GM21423 (cell line): ENCODE data around the gene FANCB.

Experiments
- ATAC-seq: cut with Tn5 transposase; IDR thresholded peaks from one replicate; pipeline ENCODE4 v1.9.1; 2021; ENCODE audit warnings: mild to moderate bottlenecking, moderate library complexity; ENCODE audit not compliant: unreplicated experiment

Gene FANCB

DNA sequence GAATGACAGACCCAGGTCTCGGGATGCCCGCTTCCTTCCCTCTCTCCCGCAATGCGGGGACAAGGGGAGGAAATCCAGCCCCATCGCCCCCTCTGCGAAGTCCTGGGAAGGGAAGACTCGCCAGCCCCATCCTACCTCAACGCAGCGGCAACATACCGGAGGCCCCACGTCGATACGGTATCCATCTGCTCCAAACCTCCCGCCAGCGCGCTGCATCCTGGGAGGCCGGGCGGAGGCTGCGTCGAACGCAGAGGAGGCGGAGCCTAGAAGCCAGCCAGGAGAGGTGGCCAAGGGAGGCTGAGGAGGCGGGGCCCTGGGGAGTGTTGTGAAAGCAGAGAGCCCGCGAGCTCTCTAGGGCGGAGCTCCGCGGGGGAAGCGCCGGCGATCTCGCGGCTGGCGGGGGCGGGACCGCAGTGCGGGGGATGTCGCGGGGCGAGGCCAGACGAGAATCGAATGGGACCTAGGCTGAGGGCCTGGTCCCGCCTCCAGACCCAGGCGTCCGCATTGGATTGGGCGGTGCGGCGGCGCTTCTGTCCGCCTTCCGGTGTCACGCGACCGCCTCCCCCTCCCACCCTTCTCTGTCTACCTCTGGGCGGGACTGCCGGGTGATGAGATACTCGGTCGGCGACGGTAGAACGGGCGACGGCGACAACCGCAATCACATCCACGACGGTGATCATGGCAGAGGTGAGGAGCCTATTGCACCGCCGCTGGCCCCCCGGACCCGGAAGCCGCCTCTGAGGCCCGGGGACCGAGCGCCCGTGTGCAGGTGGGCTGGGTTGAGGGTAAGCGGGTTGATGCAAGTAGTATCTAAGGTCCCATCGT is at the start of gene FANCB, which contains the start of gene MOSPD2:
TSS of gene FANCB (minus strand) at position 219 of the 825 bp plus-strand sequence. CDS start 7,559 bp downstream, outside the sequence.
TSS of gene MOSPD2 (plus strand) at position 571 of the 825 bp plus-strand sequence. CDS start at position 679, 108 bp downstream.
- peak; percentile 95 for ATAC-seq

DNA sequence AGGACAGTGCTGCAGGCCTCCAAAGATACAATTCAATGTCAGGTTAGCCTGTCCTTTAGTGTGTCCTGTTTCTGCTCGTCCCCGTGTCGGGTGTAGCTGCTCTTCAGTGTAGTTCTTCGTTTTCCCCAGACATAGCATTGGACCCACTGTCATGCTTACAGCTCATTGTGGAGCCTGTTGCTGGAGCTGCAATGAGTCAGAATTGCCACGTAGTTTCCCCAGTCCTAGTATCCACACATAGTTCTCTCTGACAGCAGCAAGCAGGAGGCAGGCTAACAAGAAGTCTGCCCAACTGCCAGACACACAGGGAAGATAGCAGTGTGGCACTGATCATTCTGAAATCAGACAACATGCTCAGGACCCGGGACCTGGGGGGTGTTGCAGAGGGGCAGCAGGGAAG is 49.6 kb upstream of the FANCB start:
- ATAC-seq = no peak

DNA sequence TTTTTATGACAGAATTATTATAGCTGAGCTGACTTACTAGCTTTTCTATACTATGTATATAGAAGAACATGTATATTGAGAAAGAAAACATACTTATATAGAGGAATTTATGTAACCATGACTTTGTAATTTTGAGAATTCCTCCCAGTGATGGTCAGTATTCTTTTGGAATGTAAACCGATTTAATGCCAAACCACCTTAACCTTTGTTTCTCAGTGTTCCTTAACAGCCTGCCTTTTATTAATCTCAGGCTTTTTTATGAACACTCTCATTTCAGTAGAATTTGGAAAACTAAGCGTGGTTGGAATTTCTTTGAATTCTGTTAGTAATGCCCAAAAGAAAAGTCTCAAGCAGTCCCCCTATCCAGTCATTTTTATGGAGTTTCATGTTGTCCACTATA is 47.3 kb upstream of the FANCB start:
- ATAC-seq = no peak

DNA sequence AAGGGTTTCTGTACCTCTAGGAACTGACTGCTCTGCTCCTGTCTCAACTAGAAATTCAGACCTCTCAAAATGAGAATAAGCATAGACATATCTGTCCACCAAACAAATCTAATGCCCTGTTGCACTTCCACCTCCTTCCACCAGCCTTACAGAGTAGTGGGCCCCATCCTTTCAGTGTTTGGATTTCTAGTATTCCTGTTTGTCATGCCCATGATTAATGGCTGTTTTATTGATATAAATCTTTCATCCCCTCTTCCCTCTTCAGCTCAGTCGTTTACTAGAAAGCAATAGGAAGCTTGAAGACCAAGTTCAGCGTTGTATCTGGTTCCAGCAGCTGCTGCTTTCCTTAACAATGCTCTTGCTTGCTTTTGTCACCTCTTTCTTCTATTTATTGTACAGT is 46.5 kb upstream of the FANCB start:
- no peak for ATAC-seq

DNA sequence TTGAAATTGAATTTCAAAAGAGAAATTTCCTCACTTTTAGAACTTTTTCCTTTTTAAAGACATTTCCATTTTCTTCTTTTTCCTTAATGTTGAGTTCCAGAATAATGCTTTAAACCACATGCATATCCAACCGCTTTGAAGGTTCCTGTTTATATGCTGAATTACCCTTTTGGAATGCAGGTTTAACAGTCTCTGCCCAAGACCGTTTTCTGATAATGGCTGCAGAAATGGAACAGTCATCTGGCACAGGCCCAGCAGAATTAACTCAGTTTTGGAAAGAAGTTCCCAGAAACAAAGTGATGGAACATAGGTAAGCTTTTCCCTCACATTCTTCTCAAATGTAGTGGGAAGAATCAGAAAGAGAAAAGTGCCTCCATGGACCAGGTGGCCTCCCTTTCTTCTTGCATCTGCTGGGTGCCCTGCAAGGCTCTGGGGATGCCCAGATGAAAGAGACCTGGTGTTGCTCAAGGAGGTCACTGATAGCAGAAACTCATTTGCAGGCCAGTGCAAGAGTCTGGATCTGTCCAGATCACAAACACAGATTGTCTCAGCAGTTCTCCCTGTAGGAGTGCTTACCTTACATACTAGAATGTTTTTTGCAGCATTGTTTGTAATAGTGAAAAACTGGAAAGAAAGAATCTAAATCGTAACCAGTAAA is 43.3 kb upstream of the FANCB start:
- no peak for ATAC-seq

DNA sequence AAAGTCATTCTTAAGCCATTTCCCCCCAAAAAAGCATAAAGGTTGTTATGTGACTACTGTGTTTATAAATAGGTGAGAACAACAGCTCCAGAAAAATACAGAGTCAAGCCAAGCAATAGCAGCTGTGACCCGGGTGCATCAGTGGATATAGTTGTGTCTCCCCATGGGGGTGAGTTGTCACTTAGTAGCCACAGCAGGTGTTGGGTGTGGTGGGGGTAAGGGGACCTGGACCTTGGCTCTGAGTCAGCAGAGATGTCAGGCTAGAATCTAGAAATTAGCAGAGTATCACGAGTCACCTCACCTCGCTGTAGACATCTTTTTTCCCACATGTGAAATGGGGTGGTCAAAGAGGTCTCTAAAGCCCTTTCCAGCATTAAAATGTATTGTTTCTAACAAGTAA is 42.7 kb upstream of the FANCB start:
- ATAC-seq = no peak

DNA sequence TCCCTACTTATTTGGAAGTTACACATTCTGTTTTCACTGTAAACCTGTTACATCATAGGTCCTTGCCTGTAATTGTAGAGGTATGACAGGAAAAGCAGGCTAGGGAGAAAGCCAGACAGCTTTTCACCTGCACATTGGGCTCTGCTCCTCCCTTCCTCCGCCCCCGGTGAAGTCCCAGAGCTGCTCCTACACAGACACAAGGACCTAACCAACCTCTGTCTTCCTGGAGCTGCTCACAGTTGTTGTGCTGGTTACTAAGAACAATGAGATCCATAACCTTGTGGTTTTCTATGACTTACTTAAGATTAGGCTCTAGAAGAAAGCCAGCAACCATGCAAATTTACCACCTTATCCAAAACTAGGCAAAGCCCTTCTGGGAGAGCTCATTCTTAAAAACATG is 40.4 kb upstream of the FANCB start:
- ATAC-seq = no peak

DNA sequence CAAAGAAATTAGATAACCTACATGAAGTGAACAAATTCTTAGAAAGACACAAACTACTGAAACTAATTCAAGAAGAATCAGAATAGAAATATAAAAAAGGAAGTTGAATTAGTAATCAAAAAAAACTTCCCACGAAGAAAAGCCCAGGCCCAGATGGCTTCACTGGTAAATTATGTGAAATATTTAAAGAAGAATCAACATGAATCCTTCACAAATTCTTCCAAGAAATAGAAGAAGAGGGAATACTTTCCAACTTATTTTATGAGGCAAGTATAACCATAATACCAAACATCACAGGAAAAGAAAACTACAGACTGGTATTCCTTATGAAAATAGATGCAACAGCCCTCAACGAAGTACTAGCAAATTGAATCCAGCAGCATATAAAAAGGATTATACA is 31.0 kb upstream of the FANCB start:
- ATAC-seq = no peak

DNA sequence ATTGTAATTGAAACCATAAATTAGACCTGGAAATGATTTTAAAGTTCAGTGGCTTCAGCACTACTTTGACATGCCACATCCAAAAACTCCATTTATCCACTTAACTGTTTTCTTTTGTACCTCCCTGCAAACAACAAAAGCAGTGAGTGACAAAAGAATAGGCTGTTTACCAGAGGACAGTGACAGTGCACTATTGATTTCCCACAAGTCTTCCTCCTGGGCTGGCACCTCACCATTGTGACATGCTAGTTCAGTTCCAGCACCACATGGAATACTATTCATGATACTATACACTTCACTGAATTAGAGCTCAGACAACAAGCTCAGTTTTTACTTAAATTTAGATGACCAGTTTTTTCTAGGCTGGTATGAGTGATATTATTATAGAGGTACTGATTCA is 29.7 kb upstream of the FANCB start:
- ATAC-seq = no peak

DNA sequence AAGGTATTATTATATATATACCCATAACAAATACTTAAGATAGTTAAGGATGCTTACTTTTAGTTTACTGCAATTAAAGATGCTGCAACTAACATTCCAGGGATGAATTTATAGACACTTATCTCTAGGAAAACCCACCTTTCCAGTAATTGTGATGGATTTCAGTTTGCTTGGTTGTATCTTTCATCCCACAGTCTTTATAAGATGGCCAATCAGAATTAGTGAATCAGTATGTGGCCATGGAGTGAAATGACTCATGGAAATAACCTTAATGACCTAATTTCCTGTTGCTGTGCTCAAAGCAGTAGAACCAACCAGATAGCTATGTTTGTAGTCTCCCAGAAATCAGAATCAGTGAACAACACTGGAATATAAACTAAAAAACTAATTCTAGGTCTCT is 26.7 kb upstream of the FANCB start:
- ATAC-seq = no peak

DNA sequence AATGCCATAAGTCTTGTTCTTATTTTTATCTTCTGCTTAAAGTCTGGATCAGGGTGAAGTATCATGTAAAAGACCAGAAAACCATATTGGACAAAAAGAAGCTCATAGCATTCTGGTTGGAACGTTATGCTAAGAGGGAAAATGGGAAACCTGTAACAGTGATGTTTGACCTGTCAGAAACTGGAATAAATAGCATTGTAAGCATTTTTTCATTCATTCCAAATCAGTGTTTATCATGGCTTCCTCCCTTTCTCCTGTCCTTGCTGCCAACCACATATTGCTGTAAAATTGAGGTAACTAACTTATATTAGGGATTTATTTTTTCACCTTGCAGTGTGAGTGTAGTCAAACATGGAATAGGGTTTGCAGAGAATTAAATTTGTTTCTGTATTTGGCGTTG is 24.2 kb upstream of the FANCB start:
- ATAC-seq = no peak

DNA sequence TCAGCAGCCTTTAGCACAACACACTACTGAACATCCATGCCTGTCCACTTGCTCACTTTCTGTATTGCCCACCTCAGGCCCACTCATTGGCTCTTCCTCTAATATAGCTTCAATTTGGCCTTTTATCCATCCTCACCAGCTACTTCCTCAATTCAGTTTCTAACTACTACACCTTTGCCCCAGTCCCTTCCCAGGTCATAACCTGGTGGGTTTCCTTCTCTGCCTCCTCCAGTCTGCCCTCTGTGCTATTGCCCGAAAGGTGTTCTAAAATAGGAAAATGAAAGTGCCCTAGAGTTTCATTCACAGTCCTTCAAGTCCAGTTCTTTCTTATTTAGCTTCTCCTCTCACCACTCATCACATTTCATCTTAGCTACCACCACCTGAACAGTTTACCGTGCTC is 23.4 kb upstream of the FANCB start:
- ATAC-seq = peak; percentile 53

DNA sequence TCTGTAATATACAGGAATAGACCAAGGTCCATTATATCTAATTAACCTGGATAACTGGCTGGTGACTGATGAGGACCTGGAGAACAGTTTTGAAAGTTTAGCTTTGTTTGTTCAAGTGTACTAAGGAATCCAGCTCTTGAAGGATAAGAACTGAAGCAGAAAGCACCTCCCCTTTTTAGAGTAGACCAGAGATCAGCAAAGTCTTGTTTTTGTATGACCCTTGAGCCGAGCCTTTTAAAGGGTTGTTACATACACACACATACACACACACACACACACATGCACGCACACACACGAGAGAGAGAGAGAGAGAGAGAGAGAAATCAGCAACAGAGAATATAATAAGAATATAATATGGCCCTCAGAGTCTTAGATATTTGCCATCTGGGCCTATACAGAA is 13.4 kb upstream of the FANCB start:
- ATAC-seq = no peak

DNA sequence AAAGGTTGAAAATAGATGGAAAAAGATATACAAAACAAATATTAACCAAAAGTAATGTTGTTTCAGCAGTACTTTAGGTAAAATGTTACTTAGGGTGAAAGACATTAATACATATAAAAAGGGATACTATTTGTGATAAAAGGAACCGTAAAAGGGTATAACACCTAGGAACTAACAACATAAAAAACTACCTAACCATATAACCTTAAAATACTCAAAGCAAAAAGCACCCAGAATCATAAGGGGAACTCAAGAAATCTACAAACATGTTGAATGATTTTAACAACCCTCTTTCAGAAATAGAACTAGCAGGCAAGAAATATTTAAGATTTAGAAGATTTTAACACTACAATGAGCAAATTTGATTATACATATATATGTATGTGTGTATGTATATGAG is 11.8 kb upstream of the FANCB start:
- ATAC-seq = no peak

DNA sequence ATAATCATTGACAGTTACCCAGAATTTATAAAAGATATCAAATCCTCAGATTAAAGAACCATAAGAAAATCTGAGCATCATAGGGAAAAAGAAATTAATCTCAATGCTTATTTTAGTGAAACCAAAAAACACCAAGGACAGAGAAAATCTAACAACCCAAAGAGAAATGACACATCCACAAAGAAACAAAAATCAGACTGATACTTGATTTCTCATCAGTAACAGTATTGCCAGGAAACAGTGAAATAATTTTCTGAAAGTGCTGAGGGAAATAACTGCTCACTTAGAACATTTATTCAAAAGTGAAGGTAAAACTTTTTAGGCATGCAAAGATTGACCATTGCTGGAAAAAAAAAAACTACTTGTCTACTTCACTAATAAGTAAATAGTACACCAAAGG is 11.0 kb upstream of the FANCB start:
- no peak for ATAC-seq

DNA sequence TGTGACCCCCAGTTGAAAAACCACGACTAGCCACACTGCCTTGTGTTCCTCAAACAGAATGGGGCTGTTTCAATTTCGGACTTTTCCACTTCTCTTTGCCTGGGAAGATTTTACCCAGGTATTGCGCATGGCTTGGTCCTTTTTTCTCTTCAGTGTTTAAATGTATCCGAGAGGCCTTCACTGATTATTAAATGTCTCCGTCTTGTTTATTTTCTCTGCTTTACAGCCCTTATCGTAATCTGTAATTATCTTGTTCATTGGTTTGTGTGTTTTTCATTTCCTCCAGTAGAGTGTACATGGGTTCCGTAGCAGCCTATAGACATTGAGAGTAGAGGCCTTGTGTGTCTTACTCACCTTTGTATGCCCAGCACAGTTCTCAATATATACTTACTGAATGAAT is 2.8 kb upstream of the FANCB start:
- no peak for ATAC-seq

DNA sequence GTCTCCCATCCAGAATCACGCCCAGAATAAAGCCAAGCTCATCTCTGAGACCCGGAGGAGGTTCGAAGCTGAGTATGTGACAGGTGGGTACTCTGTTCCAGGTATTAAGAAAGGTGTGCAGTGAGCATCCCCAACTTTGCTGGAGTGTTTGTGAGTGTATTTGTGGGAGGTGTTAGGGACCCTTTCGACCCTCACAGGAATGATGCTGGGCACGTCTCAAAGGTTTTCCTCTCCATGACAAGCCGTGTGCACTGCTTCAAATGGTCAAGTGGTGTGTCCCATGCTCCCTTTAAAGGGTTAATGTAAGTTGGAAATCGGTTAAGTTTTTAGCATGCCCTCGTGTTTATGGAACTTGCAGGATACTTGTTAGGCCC is 794 bp upstream of the FANCB start:
- ATAC-seq = no peak

DNA sequence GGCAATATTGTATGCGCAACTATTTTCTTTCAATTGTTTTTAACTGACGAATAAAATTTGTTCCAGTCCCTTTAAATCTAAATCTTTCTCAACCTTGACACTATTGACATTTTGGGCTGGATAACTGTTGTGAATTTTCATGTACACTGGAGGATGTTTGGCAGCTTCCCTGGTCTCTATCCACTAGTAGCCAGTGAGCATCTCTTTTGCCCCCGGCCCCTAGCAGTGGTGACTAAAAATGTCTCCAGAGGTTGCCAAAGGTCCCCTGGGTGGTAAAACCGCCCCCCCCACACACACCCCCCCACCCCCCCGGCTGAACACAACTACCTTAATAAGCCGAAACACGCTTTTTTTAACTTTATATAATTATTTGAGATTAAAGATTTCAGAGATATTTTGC is 514 bp downstream of the FANCB start:
- no peak for ATAC-seq

DNA sequence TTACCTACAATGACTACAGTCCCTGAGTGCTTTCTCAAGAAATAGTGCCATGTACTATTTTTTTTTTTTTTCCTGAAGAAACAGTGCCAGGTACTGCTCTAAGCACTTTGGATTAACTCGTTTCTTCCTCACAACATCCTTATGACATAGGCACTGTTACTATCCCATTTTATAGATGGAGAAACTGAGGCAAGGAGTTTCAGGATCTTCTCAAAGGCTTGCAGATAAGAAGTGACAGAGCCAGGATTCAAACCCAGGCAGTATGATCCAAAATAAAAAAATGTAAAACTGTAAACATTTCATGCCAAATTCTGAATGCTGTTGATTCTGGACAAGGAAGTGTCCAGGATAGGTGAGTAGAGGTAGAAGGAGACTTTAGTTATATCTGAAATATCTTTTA is 1.1 kb downstream of the FANCB start:
- ATAC-seq = no peak

DNA sequence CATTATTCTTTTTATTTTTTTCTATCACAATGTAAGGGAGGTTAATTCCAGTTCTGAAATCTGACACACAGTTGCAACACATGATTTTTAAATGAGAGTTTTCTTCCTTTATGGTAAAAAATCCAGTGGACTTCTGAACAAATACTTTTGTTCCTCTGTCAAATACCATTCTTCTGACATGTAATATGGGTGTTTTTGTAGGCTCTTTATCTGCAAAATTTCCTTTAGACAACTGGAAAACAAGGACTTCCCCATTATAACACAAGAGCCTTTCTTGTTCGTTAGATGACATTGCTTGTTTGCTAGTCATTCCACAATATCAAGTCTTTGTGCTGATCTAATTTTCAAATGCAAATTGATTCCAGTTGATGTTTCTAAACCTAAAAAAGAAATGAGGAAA is 7.7 kb downstream of the FANCB start:
- ATAC-seq = no peak

DNA sequence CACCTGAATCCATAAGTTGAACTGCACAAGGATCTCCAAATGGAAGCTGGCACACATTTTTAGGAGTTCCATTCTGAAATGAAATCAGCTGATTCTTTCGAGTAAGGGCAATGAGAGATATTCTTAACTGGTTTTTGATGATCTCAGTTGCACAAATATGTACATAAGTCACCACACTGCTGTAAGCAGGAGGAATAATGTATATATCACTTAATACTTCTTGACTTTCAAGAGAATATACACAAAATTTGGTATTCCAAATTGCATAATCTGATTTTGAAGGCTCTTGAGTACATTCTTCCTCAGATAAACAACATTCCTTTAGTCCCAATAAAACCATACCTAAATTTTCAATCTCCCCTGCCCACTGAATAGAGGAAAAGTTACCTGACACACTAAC is 8.2 kb downstream of the FANCB start:
- ATAC-seq = no peak

DNA sequence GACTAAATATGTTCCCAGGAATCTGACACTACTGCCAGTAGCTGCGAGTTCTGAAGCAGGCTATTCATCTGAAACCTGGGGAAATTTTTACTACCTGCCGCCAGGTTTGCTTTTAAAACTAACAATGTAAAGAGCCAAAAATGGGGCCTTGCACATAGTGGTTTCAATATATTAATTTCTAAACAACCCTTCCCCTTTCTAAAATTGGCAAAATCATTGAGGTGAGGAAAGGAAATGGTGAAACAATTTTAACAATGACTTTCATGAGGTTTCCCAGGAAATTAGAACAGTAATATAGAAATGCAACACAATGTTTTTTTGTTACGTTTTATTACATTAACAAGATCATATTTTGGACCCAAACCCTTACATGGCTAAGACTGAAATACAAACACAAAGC is 21.3 kb downstream of the FANCB start:
- no peak for ATAC-seq

DNA sequence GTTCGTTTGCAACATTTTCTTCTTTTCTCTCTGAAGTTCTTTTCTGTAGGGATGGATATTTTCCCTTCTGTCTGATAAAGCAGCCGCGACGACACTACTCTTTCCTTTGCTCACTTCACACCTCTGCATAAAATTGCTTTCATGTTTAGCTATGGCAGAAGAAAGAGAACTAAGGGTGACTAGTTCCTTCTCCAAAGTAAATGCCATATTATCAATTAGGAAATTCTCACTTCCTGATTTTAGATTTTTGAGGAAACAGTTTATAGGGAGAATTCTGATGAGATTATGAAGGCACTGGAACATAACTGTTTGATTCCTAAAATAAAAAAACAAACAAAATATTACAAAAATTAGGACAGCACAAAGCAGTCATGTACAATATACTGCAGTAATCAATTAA is 29.2 kb downstream of the FANCB start:
- ATAC-seq = no peak
